Stomach smooth muscle (tissue), 2 donors: ENCODE measurements around the gene TBCC.

ENCODE experiments used
- H3K27ac ChIP-seq: one replicate; pipeline ENCODE4 v1.7.0; 2013; ENCODE audit warnings: mild to moderate bottlenecking, low read length, inconsistent platforms
- H3K27me3 ChIP-seq, 2 donors: one replicate each; pipeline ENCODE4 v1.7.0; 2013; ENCODE audit warnings: low read length in 2 of 2; ENCODE audit not compliant: insufficient read depth in 2 of 2, control insufficient read depth in 1 of 2
- H3K36me3 ChIP-seq, 2 donors: one replicate each; pipeline ENCODE4 v1.7.0; 2013; ENCODE audit warnings: low read length in 2 of 2; ENCODE audit not compliant: control insufficient read depth in 2 of 2, insufficient read depth in 2 of 2
- H3K4me1 ChIP-seq: one replicate; pipeline ENCODE4 v1.7.0; 2013; ENCODE audit warnings: low read length; ENCODE audit not compliant: control insufficient read depth, insufficient read depth
- H3K4me3 ChIP-seq, 2 donors: one replicate each; pipeline ENCODE4 v1.7.0; 2013; ENCODE audit warnings: low read length in 2 of 2
- H3K9ac ChIP-seq, 2 donors: one replicate each; pipeline ENCODE4 v1.7.0; 2013; ENCODE audit warnings: low read length in 2 of 2, mild to moderate bottlenecking in 1 of 2
- H3K9me3 ChIP-seq, 2 donors: one replicate each; pipeline ENCODE4 v1.7.0; 2013; ENCODE audit warnings: low read length in 2 of 2; ENCODE audit not compliant: control insufficient read depth in 2 of 2
- donor health status: healthy.
- donor health status: Pancreatic carcinoma.

Gene TBCC

GRCh38 chr6:42769836-42770235 is 23.9 kb upstream of the TBCC start:
- H3K36me3 ChIP-seq: no peaks in the 10 kb centered on the region
- H3K4me3 ChIP-seq: no peak overlapping the region
- H3K9me3 ChIP-seq: no peaks in the 10 kb centered on the region
- no peaks in the 10 kb centered on the region for H3K27me3 ChIP-seq
- H3K4me1 ChIP-seq: no peaks in the 10 kb centered on the region
- no peak overlapping the region for H3K27ac ChIP-seq
- H3K9ac ChIP-seq: no peak overlapping the region

GRCh38 chr6:42769051-42769450 is 23.1 kb upstream of the TBCC start:
- no peaks in the 10 kb centered on the region for H3K27me3 ChIP-seq
- H3K4me1 ChIP-seq: no peaks in the 10 kb centered on the region
- no peak overlapping the region for H3K27ac ChIP-seq
- H3K36me3 ChIP-seq: no peaks in the 10 kb centered on the region
- H3K9me3 ChIP-seq: no peaks in the 10 kb centered on the region
- H3K9ac ChIP-seq: no peak overlapping the region
- no peak overlapping the region for H3K4me3 ChIP-seq

- Histone ChIP-seq H3K4me1 (no peaks in the 10 kb centered on the region), H3K4me3 (no peak overlapping the region), H3K9ac (no peak overlapping the region), H3K27me3 (no peaks in the 10 kb centered on the region), H3K36me3 (no peaks in the 10 kb centered on the region), H3K27ac (no peak overlapping the region), H3K9me3 (no peaks in the 10 kb centered on the region)
Observed at GRCh38 chr6:42766163-42766670, 20.3 kb upstream of the TBCC start.

DNA sequence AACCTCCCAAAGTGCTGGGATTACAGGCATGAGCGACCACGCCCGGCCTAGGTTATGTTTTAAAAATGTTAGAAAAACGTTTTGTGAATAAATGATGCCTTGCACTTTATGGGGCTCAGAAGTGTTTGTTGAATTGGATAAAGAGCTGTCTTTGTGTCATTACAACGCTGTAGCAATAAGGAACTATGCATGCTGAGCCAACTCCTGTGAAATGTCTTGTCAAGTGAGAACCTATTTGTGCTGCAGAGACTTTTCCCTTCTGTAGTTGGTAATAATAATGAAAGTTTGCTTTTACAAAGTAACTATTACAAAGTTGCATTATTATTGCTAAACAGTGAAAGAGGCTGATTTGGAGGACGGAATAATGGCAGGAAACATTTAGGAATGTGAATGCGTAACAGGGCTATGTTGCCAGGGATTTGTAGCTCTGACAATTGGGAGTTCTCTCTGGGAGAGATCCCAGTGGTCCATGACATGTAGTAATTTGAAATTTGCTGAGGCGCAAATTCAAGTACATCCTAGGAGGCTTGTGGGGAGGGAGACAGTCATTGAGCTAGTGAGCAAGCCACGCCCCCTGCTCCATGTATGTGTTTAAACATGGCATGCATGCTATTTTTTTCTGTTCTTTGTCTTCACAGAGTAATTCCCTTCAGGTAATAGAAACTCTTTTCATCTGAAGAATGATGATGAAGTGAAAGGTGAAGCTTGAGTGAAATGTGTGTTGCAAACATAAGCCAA is 19.2 kb upstream of the TBCC start:
- H3K9ac ChIP-seq: no peak overlapping the region
- no peaks in the 10 kb centered on the region for H3K27me3 ChIP-seq
- H3K4me3 ChIP-seq: no peak overlapping the region
- H3K9me3 ChIP-seq: no peaks in the 10 kb centered on the region
- no peak overlapping the region for H3K27ac ChIP-seq
- no peaks in the 10 kb centered on the region for H3K4me1 ChIP-seq
- no peaks in the 10 kb centered on the region for H3K36me3 ChIP-seq

DNA sequence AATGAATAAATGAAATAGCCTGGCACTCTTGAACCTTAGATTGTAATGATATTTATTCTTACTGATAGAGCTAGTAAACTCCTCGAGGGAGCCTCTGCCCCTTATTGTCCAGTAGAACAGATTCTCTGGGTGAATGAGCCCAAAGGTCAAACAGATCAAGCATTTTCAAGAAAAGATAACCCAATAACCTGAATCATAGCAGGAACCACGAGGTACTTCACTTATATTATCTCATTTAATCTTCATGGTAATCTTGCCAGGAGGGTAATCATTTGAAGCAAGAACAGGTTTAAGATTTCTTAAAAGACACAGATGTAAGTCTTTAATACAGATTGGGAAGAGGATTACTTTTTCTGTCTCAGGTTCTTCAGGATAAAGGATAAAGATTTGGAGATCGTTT is 17.0 kb upstream of the TBCC start:
- no peak overlapping the region for H3K9ac ChIP-seq
- no peaks in the 10 kb centered on the region for H3K9me3 ChIP-seq
- H3K4me3 ChIP-seq: no peak overlapping the region
- H3K27ac ChIP-seq: no peak overlapping the region
- peaks cover 6 to 11% of the 10 kb centered on the region in 2 donors for H3K36me3 ChIP-seq
- no peaks in the 10 kb centered on the region for H3K27me3 ChIP-seq
- no peaks in the 10 kb centered on the region for H3K4me1 ChIP-seq

DNA sequence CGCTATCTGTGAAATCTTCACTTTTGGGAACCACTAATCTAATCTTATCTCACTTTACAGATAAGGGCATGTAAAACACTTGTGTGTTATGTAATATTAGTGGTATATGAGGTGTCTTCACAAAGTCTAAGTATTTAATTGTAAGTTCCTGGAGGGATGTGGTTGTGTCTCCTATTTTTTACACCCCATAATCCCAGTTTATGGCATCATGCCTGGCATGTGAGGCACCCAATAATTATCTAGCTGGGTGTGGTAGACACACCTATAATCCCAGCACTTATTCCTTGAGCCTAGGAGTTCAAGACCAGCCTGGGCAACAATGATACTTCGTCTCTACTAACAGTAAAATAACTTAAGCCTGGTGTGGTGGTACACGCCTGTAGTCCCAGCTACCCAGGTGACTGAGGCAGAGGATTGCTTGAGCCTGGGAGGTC is 16.5 kb upstream of the TBCC start:
- Histone ChIP-seq H3K4me1 (no peaks in the 10 kb centered on the region), H3K27me3 (no peaks in the 10 kb centered on the region), H3K9ac (no peak overlapping the region), H3K9me3 (no peaks in the 10 kb centered on the region), H3K36me3 (peaks cover 6 to 11% of the 10 kb centered on the region in 2 donors), H3K4me3 (no peak overlapping the region), H3K27ac (no peak overlapping the region)

GRCh38 chr6:42761287-42762067 is 15.6 kb upstream of the TBCC start:
- Histone ChIP-seq H3K9me3 (no peaks in the 10 kb centered on the region), H3K36me3 (peaks cover 6 to 11% of the 10 kb centered on the region in 2 donors), H3K9ac (no peak overlapping the region), H3K27ac (no peak overlapping the region), H3K4me3 (no peak overlapping the region), H3K4me1 (no peaks in the 10 kb centered on the region), H3K27me3 (no peaks in the 10 kb centered on the region)

DNA sequence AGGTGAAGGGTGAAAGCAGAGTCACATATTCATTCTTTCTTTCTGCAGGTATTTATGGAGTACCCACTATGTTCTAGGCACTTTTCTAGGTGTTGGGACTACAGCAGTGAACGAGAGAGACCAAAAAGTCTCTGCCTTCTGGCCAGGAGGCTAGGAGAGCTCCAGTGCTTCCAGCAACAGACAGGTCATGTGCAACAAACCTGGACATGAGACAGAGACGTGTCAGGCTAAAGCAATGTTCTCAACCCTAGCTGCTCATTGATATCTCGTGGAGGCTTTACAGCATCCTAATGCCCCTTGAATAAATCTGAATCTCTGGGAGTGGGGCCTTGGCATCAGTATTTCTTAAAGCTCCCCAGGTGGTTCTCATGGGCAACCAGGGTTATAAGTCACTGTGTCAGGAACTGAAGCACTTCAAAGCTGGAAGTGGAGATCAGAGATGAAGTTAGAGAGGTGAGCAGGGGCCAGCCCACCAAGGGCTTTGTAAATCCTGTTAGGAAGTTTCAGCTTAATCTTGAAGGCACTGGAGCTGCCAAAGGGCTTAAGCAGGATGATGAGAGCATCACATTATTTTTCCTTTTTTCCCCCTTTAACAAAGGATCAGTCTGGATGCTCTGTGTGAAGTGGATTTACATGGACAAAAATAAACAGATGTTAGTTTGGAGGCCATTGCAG is 13.0 kb upstream of the TBCC start:
- H3K36me3 ChIP-seq: peaks cover 6 to 11% of the 10 kb centered on the region in 2 donors
- H3K9ac ChIP-seq: no peak overlapping the region
- no peaks in the 10 kb centered on the region for H3K27me3 ChIP-seq
- no peaks in the 10 kb centered on the region for H3K4me1 ChIP-seq
- no peak overlapping the region for H3K4me3 ChIP-seq
- no peak overlapping the region for H3K27ac ChIP-seq
- H3K9me3 ChIP-seq: no peaks in the 10 kb centered on the region

- H3K4me3 ChIP-seq: no peak overlapping the region
- peaks cover 6 to 11% of the 10 kb centered on the region in 2 donors for H3K36me3 ChIP-seq
- no peak overlapping the region for H3K9ac ChIP-seq
- H3K27me3 ChIP-seq: no peaks in the 10 kb centered on the region
- no peaks in the 10 kb centered on the region for H3K4me1 ChIP-seq
- H3K9me3 ChIP-seq: no peaks in the 10 kb centered on the region
- H3K27ac ChIP-seq: no peak overlapping the region
Observed at GRCh38 chr6:42756722-42757121, 10.8 kb upstream of the TBCC start.

- Histone ChIP-seq H3K9ac (no peak overlapping the region), H3K4me1 (no peaks in the 10 kb centered on the region), H3K9me3 (no peaks in the 10 kb centered on the region), H3K27me3 (no peaks in the 10 kb centered on the region), H3K4me3 (no peak overlapping the region), H3K27ac (no peak overlapping the region), H3K36me3 (peaks cover 6 to 11% of the 10 kb centered on the region in 2 donors)
Observed at GRCh38 chr6:42754759-42755158, 8.9 kb upstream of the TBCC start.
